ENCODE measurements around the gene TBXAS1.
A peak's percentile ranks its signal among the peaks of the same experiment; 100 is the strongest.

TBXAS1 gene

GRCh38 chr7:140062118-140062527 lies 233.1 kb downstream of the TBXAS1 start:
- peak; percentile 65 for DNase-seq (ENCODE audit: low spot score)
- in situ Hi-C loops (cut with MboI; ENCODE audit: low pct_unique_long_range_greater_than_20kb, low sequenced_read_pairs, unreplicated experiment) = no loop called here
- no peak for TF ChIP-seq CTCF (IDR thresholded peaks at IDR 0.05; ENCODE audit: extremely low read depth, insufficient read depth, missing control alignments)

- in situ Hi-C loops (cut with MboI; ENCODE audit: low pct_unique_long_range_greater_than_20kb, low sequenced_read_pairs, unreplicated experiment) = no loop called here
- TF ChIP-seq CTCF (IDR thresholded peaks at IDR 0.05; ENCODE audit: extremely low read depth, insufficient read depth, missing control alignments) = peak; percentile 9
- DNase-seq (ENCODE audit: low spot score) = peak; percentile 92
These were observed 233.7 kb downstream of the TBXAS1 start, which contains the start of gene PARP12 for GRCh38 chr7:140062528-140063299. PARP12 (minus strand) TSS chr7:140062951; CDS start chr7:140062847, 104 bp downstream.

GRCh38 chr7:140067052-140067451 lies 238.0 kb downstream of the TBXAS1 start:
- in situ Hi-C loops (cut with MboI; ENCODE audit: low pct_unique_long_range_greater_than_20kb, low sequenced_read_pairs, unreplicated experiment) = no loop called here
- no peak for TF ChIP-seq CTCF (IDR thresholded peaks at IDR 0.05; ENCODE audit: extremely low read depth, insufficient read depth, missing control alignments)
- DNase-seq (ENCODE audit: low spot score) = no peak

- no peak for TF ChIP-seq CTCF (IDR thresholded peaks at IDR 0.05; ENCODE audit: extremely low read depth, insufficient read depth, missing control alignments)
- in situ Hi-C loops (cut with MboI; ENCODE audit: low pct_unique_long_range_greater_than_20kb, low sequenced_read_pairs, unreplicated experiment) = no loop called here
- no peak for DNase-seq (ENCODE audit: low spot score)
These were observed 239.0 kb downstream of the TBXAS1 start for GRCh38 chr7:140068033-140068432.

- DNase-seq (ENCODE audit: low spot score) = no peak
- in situ Hi-C loops (cut with MboI; ENCODE audit: low pct_unique_long_range_greater_than_20kb, low sequenced_read_pairs, unreplicated experiment) = no loop called here
- no peak for TF ChIP-seq CTCF (IDR thresholded peaks at IDR 0.05; ENCODE audit: extremely low read depth, insufficient read depth, missing control alignments)
These were observed 240.4 kb downstream of the TBXAS1 start for GRCh38 chr7:140069298-140069949.

Measured in GM13977 (cell line).